GM12878 (cell line): ENCODE measurements around the gene RPRD1B. TPM values are rescaled to one million over a fixed set of nuclear protein-coding genes. Genes with fewer than 3 reads are reported as not detected.

ENCODE experiments used
- ATAC-seq: fragments of 200-7000 bp; cut with Tn5 transposase; 3 replicates; pipeline ENCODE4 v1.9.1; 2020; ENCODE audit warnings: mild to moderate bottlenecking, moderate library complexity
- BruUV-seq: library from RNA; stranded (reverse); fragments of 400-500 nt; replicated peaks from 2 replicates; lab custom pipeline; 2021; lab: Mats Ljungman, UMichigan
- CTCF ChIA-PET: fragments of 300-600 bp; sonication (Branson Sonifier 250); formaldehyde crosslinking; extraction: SDS; loops from one replicate; lab custom pipeline; 2021; ENCODE audit warnings: inconsistent platforms; lab: Yijun Ruan, JAX
- POLR2A ChIA-PET: fragments of 350-600 bp; formaldehyde crosslinking; extraction: SDS; loops from one replicate; lab custom pipeline; 2021; ENCODE audit warnings: inconsistent platforms; lab: Charles Lee
- RAD21 ChIA-PET: fragments of 300-600 bp; sonication (Branson Sonifier 250); formaldehyde crosslinking; loops from one replicate; lab custom pipeline; 2023; ENCODE audit warnings: antibody characterized with exemption; ENCODE audit not compliant: unreplicated experiment; lab: Charles Lee
- SMC1A ChIA-PET: fragments of 300-600 bp; sonication (Branson Sonifier 250); formaldehyde crosslinking; loops from one replicate; lab custom pipeline; 2023; ENCODE audit not compliant: unreplicated experiment, uncharacterized antibody; lab: Charles Lee
- DNase-seq: peaks from one replicate; pipeline ENCODE4 v3.0.0-alpha.2; 2011; ENCODE audit warnings: low read depth, low spot score
- FAIRE-seq: peaks from 3 replicates; lab custom pipeline; 2011; peaks lifted over from hg19 to GRCh38; lab: Jason Lieb, UNC
- H2AFZ ChIP-seq: 2 replicates; pipeline ENCODE4 v1.6.0; 2011; ENCODE audit warnings: low read depth, low read length, control low read depth; ENCODE audit not compliant: control insufficient read depth
- H3K27ac ChIP-seq: 2 replicates; pipeline ENCODE4 v1.5.1; 2011; ENCODE audit warnings: control low read depth; ENCODE audit not compliant: control insufficient read depth, insufficient read depth
- H3K27me3 ChIP-seq, 2 experiments: replicated peaks in 1 of 2; 2 replicates each; pipeline versions ENCODE4 v1.6.0 to v1.6.1; 2011; ENCODE audit warnings: low read length in 1 of 2; ENCODE audit not compliant: control insufficient read depth in 2 of 2, insufficient read depth in 2 of 2
- H3K36me3 ChIP-seq, 2 experiments: 2 replicates each; pipeline ENCODE4 v1.5.1; 2011; ENCODE audit warnings: low read length in 1 of 2; ENCODE audit not compliant: control insufficient read depth in 2 of 2, insufficient read depth in 2 of 2
- H3K4me1 ChIP-seq: 2 replicates; pipeline ENCODE4 v1.6.1; 2011; ENCODE audit warnings: mild to moderate bottlenecking, low read length, moderate library complexity, mixed read lengths; ENCODE audit not compliant: control insufficient read depth, insufficient read depth
- H3K4me2 ChIP-seq: 2 replicates; pipeline ENCODE4 v1.6.0; 2011; ENCODE audit warnings: control low read depth; ENCODE audit not compliant: control insufficient read depth, insufficient read depth
- H3K4me3 ChIP-seq: fragments of 200-600 bp; sonication (generic); 2 replicates; pipeline ENCODE4 v1.5.1; 2016
- H3K79me2 ChIP-seq: 2 replicates; pipeline ENCODE4 v1.6.0; 2011; ENCODE audit warnings: low read length; ENCODE audit not compliant: control insufficient read depth, insufficient read depth
- H3K9ac ChIP-seq: 2 replicates; pipeline ENCODE4 v1.8.0; 2011; ENCODE audit warnings: low read length, control low read depth, mixed read lengths; ENCODE audit not compliant: control insufficient read depth, insufficient read depth
- H3K9me3 ChIP-seq: replicated peaks from 3 replicates; pipeline ENCODE4 v1.5.1; 2011; ENCODE audit warnings: mild to moderate bottlenecking, low read length; ENCODE audit not compliant: control insufficient read depth, insufficient read depth
- H4K20me1 ChIP-seq: 2 replicates; pipeline ENCODE4 v1.6.0; 2011; ENCODE audit not compliant: control insufficient read depth, insufficient read depth
- NFYB ChIP-seq: IDR thresholded peaks from 2 replicates; pipeline ENCODE4 v1.6.1; 2011; ENCODE audit warnings: low read depth, mild to moderate bottlenecking, low read length, improper control_type of control experiment, moderate library complexity; ENCODE audit not compliant: insufficient read depth
- WGBS: methylation state at CpG from one replicate; pipeline ENCODE4 v1.1.6; 2016; ENCODE audit warnings: low lambda C conversion rate; ENCODE audit not compliant: insufficient replicate concordance, insufficient coverage; ENCODE audit errors: missing lambda C conversion rate; 5-methylcytosine and 5-hydroxymethylcytosine counted together
- in situ Hi-C: fragments of 300-500 bp; cut with MboI; formaldehyde crosslinking; loops from 9 replicates; pipeline ENCODE4 v1.14.3; 2018; ENCODE audit warnings: mixed read lengths
- intact Hi-C: fragments of 100-400 bp; cut with micrococcal nuclease; formaldehyde crosslinking; loops from one replicate; pipeline ENCODE4 v1.14.2; 2022; ENCODE audit not compliant: unreplicated experiment
- polyA plus RNA-seq, 11 experiments: library from polyadenylated mRNA; depleted of rRNA in 4 of 11; unstranded in 6 of 11; stranded (reverse) in 5 of 11; fragments of >200 nt; fragmentation: Nextera tagmentation in 4 of 11; fragmentation: Illumina TruSeq in 1 of 11; extraction: Ambion mirVana in 4 of 11; extraction: Trizol in 1 of 11; gene quantifications; 1 replicate in 1 of 11; 2 replicates in 10 of 11; pipeline versions ENCODE4 v1.2.1 to v1.2.3, GENCODE V29; 2011 to 2016; ENCODE audit warnings: inconsistent platforms in 2 of 11, missing spikeins in 2 of 11, low read depth in 1 of 11
- total RNA-seq, 4 experiments: library from RNA; depleted of rRNA in 3 of 4; stranded (reverse); fragments of >200 nt in 3 of 4; fragmentation: Illumina TruSeq in 1 of 4; extraction: Trizol in 1 of 4; gene quantifications; 2 replicates each; pipeline versions ENCODE4 v1.2.1 to v1.2.3, GENCODE V29; 2013 to 2021
- TF ChIP-seq, protein P1 (sequence below), 3 experiments: IDR thresholded peaks in 2 of 3; conservative IDR thresholded peaks in 1 of 3; 2 replicates each; pipeline ENCODE4 v1.5.1; 2011; ENCODE audit warnings: low read depth in 3 of 3, low read length in 3 of 3, mild to moderate bottlenecking in 3 of 3, control low read depth in 2 of 3, moderate library complexity in 2 of 3, inconsistent platforms in 1 of 3, mixed read lengths in 1 of 3; ENCODE audit not compliant: control insufficient read depth in 2 of 3, insufficient read depth in 1 of 3; ENCODE audit errors: extremely low read depth in 1 of 3

RPRD1B gene
- total and polyA plus RNA-seq, 10 of the 15 experiments (the other 5 are each of a cell fraction or from before 2014, with no cell fraction given) = 5.2 to 40.2 (median 30.0) TPM

DNA sequence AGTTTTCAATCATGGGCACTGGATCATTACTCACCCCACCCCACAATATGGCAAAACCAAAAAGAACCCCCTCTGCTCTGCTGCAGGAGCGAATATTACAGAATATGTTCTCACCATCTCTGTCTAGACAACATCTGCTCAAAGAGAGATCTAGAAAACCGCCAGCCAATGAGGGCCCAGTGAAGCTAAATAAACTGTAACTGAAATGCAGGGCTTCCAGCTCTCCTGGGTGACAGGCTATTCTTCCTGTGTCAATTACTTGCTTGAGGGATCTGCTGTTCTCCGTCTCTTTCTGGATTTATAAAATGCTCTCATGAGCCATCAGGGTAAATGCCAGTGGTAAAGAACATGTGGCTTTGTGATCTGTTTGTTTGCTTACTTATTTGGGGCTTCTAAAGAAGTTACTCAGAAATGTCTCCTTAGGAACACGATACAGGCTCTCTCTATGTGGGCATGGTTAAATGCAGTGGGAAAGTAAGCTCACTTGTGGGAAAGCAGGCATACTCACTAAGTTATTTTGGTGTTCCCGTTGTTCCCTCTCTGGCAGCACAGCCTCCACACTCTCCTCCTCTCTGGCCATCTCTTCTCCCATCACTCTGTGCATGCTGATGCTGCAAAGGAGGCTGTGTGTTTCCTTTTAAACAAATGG, 45.1 kb upstream of the RPRD1B start:
- POLR2A ChIA-PET = no interaction called here

More for the DNA sequence above, 45.1 kb upstream of the RPRD1B start:
- no peak for DNase-seq
- ATAC-seq = no peak
- Histone ChIP-seq H3K4me1 (peaks cover 33% of the 10 kb centered on the region), H3K79me2 (no peaks in the 10 kb centered on the region), H3K4me2 (no peak overlapping the region), H3K9ac (no peak overlapping the region), H4K20me1 (no peaks in the 10 kb centered on the region), H3K27ac (no peak overlapping the region), H2AFZ (no peak overlapping the region), H3K27me3 (no peaks in the 10 kb centered on the region), H3K9me3 (no peaks in the 10 kb centered on the region), H3K36me3 (peaks cover under 1 to 3% of the 10 kb centered on the region in 2 experiments; a peak in 3 of 4 replicates), H3K4me3 (no peak overlapping the region)
- ChIA-PET RAD21 (no interaction called here), SMC1A (interaction anchor here (0.9 kb wide), 1 partner anchor 16 kb away, joined by 3 read pairs; no protein-coding TSS in a partner anchor), CTCF (interaction anchor here (0.9 kb wide), 1 partner anchor 298 kb away, joined by 3 read pairs; no protein-coding TSS in a partner anchor)
- intact Hi-C loops = no loop called here
- no TSS peak for BruUV-seq
- in situ Hi-C loops = no loop called here
- 99% methylated on average over 5 of the region's 5 CpGs for WGBS
- no peak for FAIRE-seq
- TF ChIP-seq NFYB = 0 out of 2 replicates have a peak, but pooled peaks have one; percentile 32
- TF ChIP-seq, protein P1, sequence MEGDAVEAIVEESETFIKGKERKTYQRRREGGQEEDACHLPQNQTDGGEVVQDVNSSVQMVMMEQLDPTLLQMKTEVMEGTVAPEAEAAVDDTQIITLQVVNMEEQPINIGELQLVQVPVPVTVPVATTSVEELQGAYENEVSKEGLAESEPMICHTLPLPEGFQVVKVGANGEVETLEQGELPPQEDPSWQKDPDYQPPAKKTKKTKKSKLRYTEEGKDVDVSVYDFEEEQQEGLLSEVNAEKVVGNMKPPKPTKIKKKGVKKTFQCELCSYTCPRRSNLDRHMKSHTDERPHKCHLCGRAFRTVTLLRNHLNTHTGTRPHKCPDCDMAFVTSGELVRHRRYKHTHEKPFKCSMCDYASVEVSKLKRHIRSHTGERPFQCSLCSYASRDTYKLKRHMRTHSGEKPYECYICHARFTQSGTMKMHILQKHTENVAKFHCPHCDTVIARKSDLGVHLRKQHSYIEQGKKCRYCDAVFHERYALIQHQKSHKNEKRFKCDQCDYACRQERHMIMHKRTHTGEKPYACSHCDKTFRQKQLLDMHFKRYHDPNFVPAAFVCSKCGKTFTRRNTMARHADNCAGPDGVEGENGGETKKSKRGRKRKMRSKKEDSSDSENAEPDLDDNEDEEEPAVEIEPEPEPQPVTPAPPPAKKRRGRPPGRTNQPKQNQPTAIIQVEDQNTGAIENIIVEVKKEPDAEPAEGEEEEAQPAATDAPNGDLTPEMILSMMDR (IDR thresholded peaks at IDR 0.05 in 2 of 3, conservative IDR thresholded peaks at IDR 0.05 in 1 of 3; ENCODE audit: control insufficient read depth in 2 of 3, extremely low read depth in 1 of 3, insufficient read depth in 1 of 3, low read depth in 3 of 3, low read length in 3 of 3) = no peak
